HG03439 (cell line): Measurements from ENCODE around the gene INO80B.
"Not testable (repeated sequence)": the region's sequence is repeated elsewhere in the genome, so short reads cannot be mapped to it uniquely, and the experiment has no call there.

Experiments
- ATAC-seq: cut with Tn5 transposase; IDR thresholded peaks from one replicate; pipeline ENCODE4 v1.9.1; 2021; ENCODE audit warnings: mild to moderate bottlenecking, moderate library complexity; ENCODE audit not compliant: unreplicated experiment

The INO80B gene

GRCh38 chr2:74454654-74455511 is at the start of gene INO80B:
Gene INO80B (plus strand): TSS chr2:74455087. CDS start chr2:74455117, 30 bp downstream.
- ATAC-seq, result peak; percentile 41

GRCh38 chr2:74406035-74406434 is 48.9 kb upstream of the INO80B start:
- ATAC-seq, result no peak

GRCh38 chr2:74407682-74408081 is 47.2 kb upstream of the INO80B start:
- no peak for ATAC-seq

GRCh38 chr2:74413001-74413698 is 41.7 kb upstream of the INO80B start:
- ATAC-seq, result no peak

GRCh38 chr2:74414441-74414840 is 40.4 kb upstream of the INO80B start:
- ATAC-seq, result no peak

GRCh38 chr2:74414881-74415761 is 39.8 kb upstream of the INO80B start:
- ATAC-seq, result no peak

GRCh38 chr2:74415762-74416395 is 39.0 kb upstream of the INO80B start:
- ATAC-seq, result no peak

- no peak for ATAC-seq
Observed at GRCh38 chr2:74416778-74417177, 38.1 kb upstream of the INO80B start.

- no peak for ATAC-seq
Observed at GRCh38 chr2:74417197-74417596, 37.7 kb upstream of the INO80B start.

GRCh38 chr2:74417763-74418162 is 37.1 kb upstream of the INO80B start:
- no peak for ATAC-seq

- ATAC-seq, result no peak
Observed at GRCh38 chr2:74418312-74418711, 36.6 kb upstream of the INO80B start.

GRCh38 chr2:74419345-74419744 is 35.5 kb upstream of the INO80B start:
- ATAC-seq, result no peak

- no peak for ATAC-seq
Observed at GRCh38 chr2:74420006-74420405, 34.9 kb upstream of the INO80B start.

- not testable (repeated sequence) for ATAC-seq
Observed at GRCh38 chr2:74420443-74421103, 34.3 kb upstream of the INO80B start.

- peak; percentile 93 for ATAC-seq
Observed at GRCh38 chr2:74421221-74421870, 33.5 kb upstream of the INO80B start, which contains the start of the genes C2orf81 and WDR54. Gene C2orf81 (minus strand): TSS chr2:74421619. CDS start chr2:74421560, 59 bp downstream. Gene WDR54 (plus strand): TSS chr2:74421730. CDS start chr2:74422154, 424 bp downstream.

- no peak for ATAC-seq
Observed at GRCh38 chr2:74423231-74424095, 31.4 kb upstream of the INO80B start.

GRCh38 chr2:74424139-74424992 is 30.5 kb upstream of the INO80B start:
- ATAC-seq, result no peak
